Calu3 (cell line): Measurements from ENCODE around the gene FOXP1. TPM values are rescaled to one million over a fixed set of nuclear protein-coding genes. Genes with fewer than 3 reads are reported as not detected.

Experiments used
- BruUV-seq: library from RNA; stranded (reverse); fragments of 400-500 nt; replicated peaks from 2 replicates; lab custom pipeline; 2021; lab: Mats Ljungman, UMichigan
- CTCF ChIA-PET: fragments of 300-600 bp; sonication (Branson Sonifier 250); formaldehyde crosslinking; loops from one replicate; lab custom pipeline; 2022; ENCODE audit warnings: antibody characterized with exemption; lab: Charles Lee
- DNase-seq: peaks from one replicate; pipeline ENCODE4 v3.0.0; 2022
- H3K27ac Mint-ChIP-seq: one replicate; pipeline ENCODE4 v1.8.0; 2022; ENCODE audit warnings: mixed read lengths; ENCODE audit not compliant: unreplicated experiment
- H3K27me3 Mint-ChIP-seq: one replicate; pipeline ENCODE4 v1.8.0; 2022; ENCODE audit warnings: mixed read lengths; ENCODE audit not compliant: unreplicated experiment
- H3K36me3 Mint-ChIP-seq: one replicate; pipeline ENCODE4 v1.8.0; 2022; ENCODE audit warnings: mild to moderate bottlenecking, moderate library complexity, mixed read lengths; ENCODE audit not compliant: insufficient read depth, unreplicated experiment
- H3K4me1 Mint-ChIP-seq: one replicate; pipeline ENCODE4 v1.8.0; 2022; ENCODE audit warnings: mild to moderate bottlenecking, low read depth, mixed read lengths; ENCODE audit not compliant: unreplicated experiment
- H3K4me3 Mint-ChIP-seq: one replicate; pipeline ENCODE4 v1.8.0; 2022; ENCODE audit warnings: mild to moderate bottlenecking, low read depth, moderate library complexity, mixed read lengths; ENCODE audit not compliant: unreplicated experiment
- H3K9me3 Mint-ChIP-seq: one replicate; pipeline ENCODE4 v1.8.0; 2022; ENCODE audit warnings: low read depth, mixed read lengths; ENCODE audit not compliant: unreplicated experiment
- intact Hi-C: fragments of 100-400 bp; cut with micrococcal nuclease; formaldehyde crosslinking; loops from one replicate; pipeline ENCODE4 v1.10.0; 2022; ENCODE audit not compliant: unreplicated experiment
- total RNA-seq: library from RNA; stranded (reverse); gene quantifications from 2 replicates; pipeline ENCODE4 v1.2.3, GENCODE V29; 2022
- TF ChIP-seq, protein P1 (sequence below): fragments of 200-600 bp; IDR thresholded peaks from one replicate; pipeline ENCODE4 v1.8.0; 2022; ENCODE audit warnings: antibody characterized with exemption; ENCODE audit not compliant: unreplicated experiment

The FOXP1 gene
- total RNA-seq, 1 experiment from 2014 or later, result 82.8 TPM

- no peaks in the 10 kb centered on the region for H3K36me3 Mint-ChIP-seq
- DNase-seq, result no peak
- H3K27ac Mint-ChIP-seq, result no peak overlapping the region
- CTCF ChIA-PET, result no interaction called here
- no peak overlapping the region for H3K4me3 Mint-ChIP-seq
- H3K4me1 Mint-ChIP-seq, result peaks cover 2% of the 10 kb centered on the region
- no peaks in the 10 kb centered on the region for H3K27me3 Mint-ChIP-seq
- intact Hi-C loops, result no loop called here
- TF ChIP-seq, protein P1, sequence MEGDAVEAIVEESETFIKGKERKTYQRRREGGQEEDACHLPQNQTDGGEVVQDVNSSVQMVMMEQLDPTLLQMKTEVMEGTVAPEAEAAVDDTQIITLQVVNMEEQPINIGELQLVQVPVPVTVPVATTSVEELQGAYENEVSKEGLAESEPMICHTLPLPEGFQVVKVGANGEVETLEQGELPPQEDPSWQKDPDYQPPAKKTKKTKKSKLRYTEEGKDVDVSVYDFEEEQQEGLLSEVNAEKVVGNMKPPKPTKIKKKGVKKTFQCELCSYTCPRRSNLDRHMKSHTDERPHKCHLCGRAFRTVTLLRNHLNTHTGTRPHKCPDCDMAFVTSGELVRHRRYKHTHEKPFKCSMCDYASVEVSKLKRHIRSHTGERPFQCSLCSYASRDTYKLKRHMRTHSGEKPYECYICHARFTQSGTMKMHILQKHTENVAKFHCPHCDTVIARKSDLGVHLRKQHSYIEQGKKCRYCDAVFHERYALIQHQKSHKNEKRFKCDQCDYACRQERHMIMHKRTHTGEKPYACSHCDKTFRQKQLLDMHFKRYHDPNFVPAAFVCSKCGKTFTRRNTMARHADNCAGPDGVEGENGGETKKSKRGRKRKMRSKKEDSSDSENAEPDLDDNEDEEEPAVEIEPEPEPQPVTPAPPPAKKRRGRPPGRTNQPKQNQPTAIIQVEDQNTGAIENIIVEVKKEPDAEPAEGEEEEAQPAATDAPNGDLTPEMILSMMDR, result no peak
- BruUV-seq, result no TSS peak
- no peaks in the 10 kb centered on the region for H3K9me3 Mint-ChIP-seq
Observed at GRCh38 chr3:71447803-71448202, 135.7 kb downstream of the FOXP1 start.

GRCh38 chr3:71447197-71447596 is 136.3 kb downstream of the FOXP1 start:
- CTCF ChIA-PET, result no interaction called here
- Mint-ChIP-seq H3K4me3 (no peak overlapping the region), H3K27ac (no peak overlapping the region), H3K4me1 (no peaks in the 10 kb centered on the region), H3K36me3 (no peaks in the 10 kb centered on the region), H3K9me3 (no peaks in the 10 kb centered on the region), H3K27me3 (no peaks in the 10 kb centered on the region)
- BruUV-seq, result no TSS peak
- intact Hi-C loops, result no loop called here
- no peak for DNase-seq
- TF ChIP-seq, protein P1, result no peak

- H3K27ac Mint-ChIP-seq, result no peak overlapping the region
- no peak for DNase-seq
- intact Hi-C loops, result no loop called here
- H3K9me3 Mint-ChIP-seq, result no peaks in the 10 kb centered on the region
- TF ChIP-seq, protein P1, result no peak
- no peaks in the 10 kb centered on the region for H3K36me3 Mint-ChIP-seq
- no TSS peak for BruUV-seq
- CTCF ChIA-PET, result no interaction called here
- no peaks in the 10 kb centered on the region for H3K4me1 Mint-ChIP-seq
- H3K27me3 Mint-ChIP-seq, result no peaks in the 10 kb centered on the region
- no peak overlapping the region for H3K4me3 Mint-ChIP-seq
Observed at GRCh38 chr3:71446734-71447133, 136.8 kb downstream of the FOXP1 start.

GRCh38 chr3:71446260-71446659 is 137.3 kb downstream of the FOXP1 start:
- Mint-ChIP-seq H3K36me3 (no peaks in the 10 kb centered on the region), H3K27me3 (no peaks in the 10 kb centered on the region), H3K27ac (no peak overlapping the region), H3K9me3 (no peaks in the 10 kb centered on the region), H3K4me1 (no peaks in the 10 kb centered on the region), H3K4me3 (no peak overlapping the region)
- no TSS peak for BruUV-seq
- intact Hi-C loops, result no loop called here
- DNase-seq, result no peak
- TF ChIP-seq, protein P1, result no peak
- CTCF ChIA-PET, result no interaction called here
